Measurements from ENCODE around the gene CDH22.

GRCh38 chr20:46230106-46230491 lies 78.2 kb downstream of the CDH22 start:
- TF ChIP-seq CTCF (IDR thresholded peaks at IDR 0.05 in 4 of 5, conservative IDR thresholded peaks at IDR 0.05 in 1 of 5) (no peak), POLR2A (IDR thresholded peaks at IDR 0.05) (no peak)
